SK-N-SH treated with all-trans-retinoic acid at 6 μM for 48 hours (cell line): ENCODE data around the gene KRTAP15-1.

Source experiments
- SNAI2 ChIP-seq: fragments of 250-450 bp; sonication (Bioruptor Pico); IDR thresholded peaks from 2 replicates; pipeline ENCODE4 v1.5.0; 2020; ENCODE audit warnings: mild to moderate bottlenecking, moderate library complexity
- TCF4 ChIP-seq: fragments of 250-450 bp; sonication (Bioruptor Pico); IDR thresholded peaks from 2 replicates; pipeline ENCODE4 v1.8.0; 2021; ENCODE audit warnings: mild to moderate bottlenecking, moderate library complexity, borderline replicate concordance
- TOX ChIP-seq: fragments of 250-450 bp; sonication (Bioruptor Pico); IDR thresholded peaks from 2 replicates; pipeline ENCODE4 v1.8.0; 2021; ENCODE audit warnings: mild to moderate bottlenecking, moderate library complexity, borderline replicate concordance
- ZFP30 ChIP-seq: fragments of 450-650 bp; formaldehyde crosslinking; IDR thresholded peaks from 2 replicates; pipeline ENCODE4 v1.5.0; 2022; ENCODE audit warnings: mild to moderate bottlenecking, moderate library complexity
- TF ChIP-seq, protein P1 (sequence below): fragments of 250-450 bp; sonication (Bioruptor Pico); IDR thresholded peaks from 2 replicates; pipeline ENCODE4 v1.5.1; 2020; ENCODE audit warnings: low read depth, mild to moderate bottlenecking, moderate library complexity

DNA sequence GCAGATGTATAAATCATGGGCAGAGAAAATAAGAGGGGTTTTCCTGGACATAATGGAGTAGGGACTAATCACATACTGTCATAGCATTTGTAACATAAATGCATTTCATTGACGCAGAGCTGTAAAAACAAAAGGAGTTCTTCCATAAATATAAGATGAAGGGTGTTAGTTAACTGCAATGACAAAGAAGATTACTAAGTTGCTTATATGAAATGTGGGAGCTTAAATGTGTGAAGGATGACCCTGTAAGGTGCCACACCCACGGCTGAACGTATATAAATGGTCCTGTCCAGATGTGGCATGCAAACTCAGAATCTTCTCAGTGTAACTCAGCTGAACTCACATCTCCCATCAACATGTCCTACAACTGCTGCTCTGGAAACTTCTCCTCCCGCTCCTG lies 44.3 kb upstream of the KRTAP15-1 start, which contains the start of gene KRTAP13-1:
- TF ChIP-seq ZFP30 (CRISPR knock-in tag) (no peak), SNAI2 (CRISPR knock-in tag) (no peak), TCF4 (CRISPR knock-in tag) (no peak), TOX (no peak)
- TF ChIP-seq, protein P1, sequence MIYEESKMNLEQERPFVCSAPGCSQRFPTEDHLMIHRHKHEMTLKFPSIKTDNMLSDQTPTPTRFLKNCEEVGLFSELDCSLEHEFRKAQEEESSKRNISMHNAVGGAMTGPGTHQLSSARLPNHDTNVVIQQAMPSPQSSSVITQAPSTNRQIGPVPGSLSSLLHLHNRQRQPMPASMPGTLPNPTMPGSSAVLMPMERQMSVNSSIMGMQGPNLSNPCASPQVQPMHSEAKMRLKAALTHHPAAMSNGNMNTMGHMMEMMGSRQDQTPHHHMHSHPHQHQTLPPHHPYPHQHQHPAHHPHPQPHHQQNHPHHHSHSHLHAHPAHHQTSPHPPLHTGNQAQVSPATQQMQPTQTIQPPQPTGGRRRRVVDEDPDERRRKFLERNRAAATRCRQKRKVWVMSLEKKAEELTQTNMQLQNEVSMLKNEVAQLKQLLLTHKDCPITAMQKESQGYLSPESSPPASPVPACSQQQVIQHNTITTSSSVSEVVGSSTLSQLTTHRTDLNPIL (CRISPR knock-in tag) = no peak
